ENCODE measurements around the gene ROR1.

ROR1 gene

GRCh38 chr1:64127297-64127696 is 353.5 kb downstream of the ROR1 start:
- no peak for DNase-seq

- no peak for DNase-seq
These were observed 355.9 kb downstream of the ROR1 start for GRCh38 chr1:64129701-64130100.

DNA sequence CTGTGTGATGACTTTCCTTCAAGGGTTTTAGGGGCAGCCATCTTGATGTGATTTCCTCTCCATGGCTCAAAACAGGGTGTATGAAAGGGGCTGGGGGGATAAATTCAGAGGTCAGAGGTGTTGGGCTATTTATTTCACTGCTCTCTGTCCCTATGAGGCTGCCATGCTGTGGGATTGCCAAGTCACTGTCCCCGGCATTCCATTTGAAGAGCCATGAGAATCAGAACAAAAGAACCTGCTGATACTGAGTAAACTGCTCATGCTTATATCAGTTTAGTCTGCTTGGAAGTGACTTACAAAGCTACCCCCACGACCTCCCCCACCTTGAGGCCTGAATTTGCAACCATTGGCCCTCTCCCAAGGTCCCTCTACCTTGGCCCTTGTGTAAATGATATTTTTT is 357.3 kb downstream of the ROR1 start:
- DNase-seq, result no peak

DNA sequence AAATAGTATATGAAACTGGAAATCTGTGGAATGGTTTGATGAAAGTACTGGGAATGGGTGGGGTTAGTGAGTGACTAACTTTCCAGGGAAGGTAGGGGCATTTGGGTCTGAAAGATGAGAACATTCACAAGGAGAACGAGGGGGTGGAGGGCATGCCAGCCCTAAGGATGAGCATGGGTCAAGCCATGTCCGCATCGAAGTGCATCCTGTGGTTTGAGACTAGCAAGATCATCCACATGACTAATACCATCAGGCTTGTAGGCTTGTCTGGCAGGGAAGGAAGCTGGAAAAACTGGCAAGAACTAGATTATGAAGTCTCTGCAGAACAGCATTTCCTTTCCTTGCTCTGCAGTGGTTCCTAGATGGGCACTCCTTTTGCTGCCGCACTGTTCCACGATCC is 359.2 kb downstream of the ROR1 start:
- no peak for DNase-seq

DNA sequence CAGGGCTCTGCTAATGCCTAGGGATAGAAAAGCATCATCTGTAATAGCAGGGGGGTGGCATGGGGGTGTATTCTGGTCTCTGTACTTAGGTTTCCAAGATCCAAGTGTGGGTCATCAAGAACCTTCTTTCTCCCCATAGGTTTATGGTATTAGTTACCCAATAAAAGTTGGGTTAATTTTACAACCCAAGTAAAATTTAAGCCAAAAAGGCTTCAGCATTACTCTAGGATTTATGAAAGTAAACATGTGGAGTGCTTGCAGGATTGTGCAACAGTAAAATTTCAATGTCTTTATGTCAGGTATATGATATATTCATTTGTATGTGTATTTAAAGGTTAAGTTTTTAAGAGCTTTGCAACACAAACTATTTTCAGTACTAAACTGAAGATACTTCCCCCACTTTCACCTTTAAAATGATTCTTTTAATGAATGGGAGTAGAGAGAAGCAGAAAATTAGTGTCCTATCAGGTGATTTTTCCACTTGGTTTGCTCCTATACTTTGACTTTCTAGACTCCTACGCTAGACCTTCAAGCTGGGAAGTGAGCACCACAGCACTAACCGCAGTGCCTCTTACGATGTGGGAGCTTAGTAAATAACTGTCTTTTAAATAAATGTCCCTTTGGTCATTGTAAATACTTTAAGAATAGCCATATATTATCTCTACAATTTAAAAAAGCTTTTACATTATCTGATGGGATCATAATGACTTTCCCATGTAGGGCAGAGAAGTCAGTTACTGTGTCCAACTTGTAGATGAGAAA is 361.8 kb downstream of the ROR1 start:
- no peak for DNase-seq

GRCh38 chr1:64136296-64136695 is 362.5 kb downstream of the ROR1 start:
- no peak for DNase-seq

GRCh38 chr1:64136752-64137411 is 363.1 kb downstream of the ROR1 start:
- DNase-seq, result peak in 56 of 58 donors; percentile 1 to 85 (median 56)

DNA sequence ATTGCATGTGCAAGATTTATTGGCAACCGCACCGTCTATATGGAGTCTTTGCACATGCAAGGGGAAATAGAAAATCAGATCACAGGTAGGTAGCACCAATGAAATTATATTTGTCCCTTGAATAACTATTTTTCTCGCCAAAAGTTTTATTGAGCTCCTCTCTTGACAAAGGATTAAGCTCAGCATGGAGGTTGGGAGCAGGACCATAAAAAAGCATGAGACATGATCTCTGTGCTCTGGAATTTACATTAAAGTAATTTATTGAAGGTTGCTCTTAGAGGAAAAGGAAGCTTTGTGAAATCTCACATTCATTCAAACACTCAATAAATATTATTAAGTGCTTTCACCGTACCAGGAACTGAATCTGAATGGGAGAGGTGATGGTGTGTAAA is 363.6 kb downstream of the ROR1 start:
- DNase-seq, result no peak

DNA sequence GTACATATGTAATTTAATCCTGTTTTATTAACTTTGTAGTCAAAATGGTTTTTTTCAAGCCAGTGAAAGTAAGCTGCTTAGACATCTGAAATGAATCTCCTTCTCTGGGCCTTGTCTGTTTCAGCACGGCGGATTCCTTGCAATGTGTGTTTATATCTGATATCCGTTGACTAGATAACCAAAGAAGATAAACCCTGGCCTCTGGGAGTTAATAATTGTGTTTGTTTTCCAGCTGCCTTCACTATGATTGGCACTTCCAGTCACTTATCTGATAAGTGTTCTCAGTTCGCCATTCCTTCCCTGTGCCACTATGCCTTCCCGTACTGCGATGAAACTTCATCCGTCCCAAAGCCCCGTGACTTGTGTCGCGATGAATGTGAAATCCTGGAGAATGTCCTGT is 366.1 kb downstream of the ROR1 start:
- DNase-seq, result no peak

- DNase-seq, result no peak
These were observed 366.8 kb downstream of the ROR1 start for GRCh38 chr1:64140596-64140995.

DNA sequence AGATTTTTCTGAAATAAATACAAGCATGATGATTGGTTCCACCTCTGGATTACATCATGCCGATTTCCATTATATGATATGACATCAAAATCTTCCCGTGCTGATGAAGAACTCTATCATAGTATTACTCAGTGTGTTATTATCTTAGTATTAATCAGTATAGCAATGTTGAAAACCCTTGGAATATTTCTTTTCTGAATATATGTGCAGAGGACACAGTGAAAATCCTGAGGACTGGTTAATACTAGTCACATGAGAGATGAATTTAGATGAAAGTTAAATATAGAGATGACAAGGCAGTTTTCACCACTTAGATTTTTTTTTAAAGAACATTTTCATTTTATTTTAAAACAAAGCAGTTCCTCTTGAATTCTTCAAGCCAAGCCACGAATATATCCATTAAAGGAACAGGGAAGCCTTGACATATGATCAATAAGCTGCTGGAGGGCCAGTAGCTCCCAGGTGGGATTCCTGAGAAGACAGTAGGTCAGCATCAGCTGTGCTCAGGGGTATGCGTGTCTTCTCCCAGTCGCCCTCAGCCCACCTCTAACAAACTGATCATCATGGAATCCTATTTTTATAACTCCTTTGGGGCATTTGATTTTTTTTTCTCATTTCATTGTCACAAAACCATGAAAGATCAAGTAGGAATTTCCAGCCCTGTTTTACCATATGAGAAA is 373.4 kb downstream of the ROR1 start:
- no peak for DNase-seq

DNA sequence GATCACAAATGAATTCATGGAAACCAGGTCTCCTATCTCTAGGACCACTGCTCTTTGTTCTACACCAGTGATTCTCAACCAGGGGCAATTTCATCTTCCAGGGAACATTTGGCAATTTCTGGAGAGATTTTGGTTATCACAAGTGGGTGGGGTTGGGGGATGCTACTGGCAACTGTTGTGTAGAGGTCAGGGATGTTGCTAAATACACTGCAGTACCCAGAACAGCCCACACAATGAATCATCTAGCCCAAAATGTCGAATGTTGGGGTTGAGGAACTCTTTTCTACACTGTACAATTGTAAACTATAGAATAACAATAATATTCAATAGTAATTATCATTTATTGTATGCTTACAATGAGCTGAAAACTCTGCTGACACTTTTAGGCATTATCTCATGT is 373.9 kb downstream of the ROR1 start:
- no peak for DNase-seq

DNA sequence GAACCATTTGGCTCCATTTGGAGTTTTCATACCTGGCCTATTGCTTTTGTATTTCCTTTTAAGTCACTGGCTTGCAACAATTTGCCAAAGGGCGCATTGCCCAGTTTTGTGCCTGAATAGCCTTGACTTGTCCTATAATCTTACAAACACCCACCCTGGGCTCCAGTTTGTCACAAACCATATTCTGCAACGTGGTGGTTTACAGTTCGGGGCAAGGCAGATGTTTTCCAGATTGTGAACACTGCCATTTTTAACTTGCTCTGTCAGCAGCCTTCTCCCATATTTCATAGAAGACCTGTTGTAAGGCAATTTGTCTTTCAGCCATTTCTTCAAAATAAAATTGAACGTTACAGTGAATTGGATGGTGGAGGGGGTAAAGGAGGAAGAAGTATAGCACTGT is 376.4 kb downstream of the ROR1 start:
- no peak for DNase-seq

DNA sequence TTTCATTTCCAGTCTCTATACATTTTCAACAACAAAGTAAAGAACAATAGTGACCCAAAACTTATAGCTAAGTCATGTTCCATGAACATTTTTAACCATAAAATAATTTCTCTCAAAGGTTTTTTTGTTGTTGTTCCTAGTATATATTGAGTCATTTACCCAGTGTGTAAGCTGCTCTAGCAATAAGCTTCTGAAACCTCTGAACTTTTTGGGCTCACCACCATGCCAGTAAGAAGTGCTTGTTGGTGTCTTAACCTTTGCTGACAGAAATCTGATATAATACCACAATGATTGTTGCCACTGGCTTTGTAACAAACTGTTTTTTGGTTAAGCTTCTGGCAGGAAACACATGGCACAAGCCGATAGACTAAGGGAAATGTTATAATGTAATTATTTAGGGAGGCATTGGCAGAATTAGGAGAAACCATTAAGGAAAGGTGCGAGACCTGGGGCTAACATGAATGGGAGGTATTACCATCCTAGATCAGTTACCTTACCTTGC is 377.0 kb downstream of the ROR1 start:
- no peak for DNase-seq

GRCh38 chr1:64155278-64155677 is 381.5 kb downstream of the ROR1 start:
- peak in 14 of 58 donors; percentile 2 to 47 (median 20) for DNase-seq

DNA sequence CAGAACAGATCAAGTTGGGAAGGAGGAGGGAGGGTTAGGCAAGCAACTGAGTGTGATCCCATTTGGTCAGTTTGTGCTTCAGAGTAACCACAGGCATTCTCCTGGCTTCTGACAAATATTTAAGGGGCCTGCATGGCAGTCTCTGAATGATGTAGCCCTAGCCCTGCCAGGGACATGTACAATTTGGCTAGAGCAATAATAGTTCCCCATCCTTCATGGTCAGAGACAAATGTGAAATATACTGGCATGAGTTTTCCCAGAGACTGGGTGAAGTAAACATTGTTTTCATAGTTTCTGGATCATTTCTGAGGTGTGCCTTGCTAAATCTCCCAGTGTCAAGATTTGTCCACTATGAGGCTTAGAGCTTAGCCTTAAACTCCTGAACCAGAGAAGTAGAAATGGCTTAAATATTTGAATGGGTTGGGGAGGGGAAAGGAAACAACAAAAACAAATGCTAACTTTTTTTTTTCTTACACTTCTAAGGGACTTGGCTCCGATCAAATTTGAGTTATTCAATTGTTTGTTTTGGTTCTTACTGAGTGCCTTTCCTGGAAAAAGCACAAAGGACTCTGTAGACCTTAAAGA is 387.6 kb downstream of the ROR1 start:
- no peak for DNase-seq

- DNase-seq, result no peak
These were observed 388.3 kb downstream of the ROR1 start for GRCh38 chr1:64162151-64162550.

DNA sequence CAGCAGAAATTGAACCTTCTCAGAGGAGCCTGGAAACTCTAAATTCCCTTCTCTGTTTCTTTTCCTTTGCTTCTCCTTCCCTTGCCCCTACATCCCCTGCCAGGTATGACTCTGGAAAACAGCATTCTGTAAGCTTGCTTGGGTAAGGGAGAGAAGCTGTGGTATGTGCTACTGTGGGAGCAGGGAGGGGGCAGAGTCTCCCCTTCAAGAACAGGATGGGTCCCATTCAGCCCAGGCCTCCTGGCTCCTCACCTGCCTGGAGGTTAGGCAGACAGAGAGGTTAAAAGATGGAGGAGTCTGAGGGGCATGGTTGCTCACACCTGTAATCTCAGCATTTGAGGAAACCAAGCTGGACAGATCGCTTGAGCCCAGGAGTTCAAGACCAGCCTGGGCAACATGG is 389.0 kb downstream of the ROR1 start:
- DNase-seq, result no peak

GRCh38 chr1:64163431-64163830 is 389.6 kb downstream of the ROR1 start:
- DNase-seq, result no peak

- peak in 1 of 58 donors; percentile 22 for DNase-seq
These were observed 390.2 kb downstream of the ROR1 start for GRCh38 chr1:64163970-64164369.

DNA sequence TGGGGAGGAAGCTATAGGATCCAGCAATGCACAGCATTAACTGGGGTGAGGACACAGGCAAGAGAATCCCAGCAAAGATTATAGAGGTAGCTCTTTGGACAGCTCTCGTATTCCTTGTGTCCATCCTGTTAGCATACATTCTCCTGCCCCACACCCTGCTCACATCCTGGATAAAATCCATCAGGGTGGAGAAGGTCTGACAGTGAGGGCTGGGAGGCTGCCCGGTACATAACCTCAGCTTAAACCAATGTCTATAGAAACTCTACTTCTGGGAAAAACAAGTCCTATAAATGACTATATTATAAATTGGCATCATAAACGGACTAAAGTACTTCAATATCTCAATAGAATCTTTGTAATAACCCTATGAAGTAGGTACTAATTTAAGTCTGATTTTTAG is 392.8 kb downstream of the ROR1 start:
- no peak for DNase-seq

GRCh38 chr1:64167176-64167575 is 393.4 kb downstream of the ROR1 start:
- DNase-seq, result no peak
